Left kidney (tissue), 2 donors: Measurements from ENCODE around the gene HSD17B2. TPM values are rescaled to one million over a fixed set of nuclear protein-coding genes. Genes with fewer than 3 reads are reported as not detected.
"Not testable (repeated sequence)": the region's sequence is repeated elsewhere in the genome, so short reads cannot be mapped to it uniquely, and the experiment has no call there.

Source experiments
- DNase-seq: peaks from one replicate; pipeline ENCODE4 v3.0.0-alpha.2; 2013
- polyA plus RNA-seq: library from polyadenylated mRNA; unstranded; fragments of 120-200 nt; gene quantifications from one replicate; pipeline ENCODE4 v1.2.1, GENCODE V29; 2013; ENCODE audit not compliant: insufficient read length

HSD17B2 gene
- polyA plus RNA-seq, 1 donor = 11.2 TPM

DNA sequence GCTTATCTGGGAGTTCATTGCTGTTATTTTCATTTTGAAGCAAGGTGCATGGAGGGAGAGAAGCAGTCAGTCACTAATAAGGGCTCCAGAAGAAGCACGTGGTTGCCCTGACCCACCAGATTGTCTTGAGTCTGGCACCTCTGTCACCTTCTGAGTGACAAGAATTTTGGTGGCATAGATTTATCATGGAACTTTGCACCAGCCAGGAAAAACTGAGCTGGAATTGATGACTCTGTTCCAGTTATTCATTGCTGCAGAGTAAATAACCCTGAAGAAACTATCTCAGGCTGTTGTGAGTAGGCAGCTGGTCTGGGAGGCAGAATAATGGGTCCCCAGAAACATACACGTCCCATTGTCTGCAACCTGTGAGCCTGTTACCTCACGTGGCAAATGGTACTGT, 44.8 kb downstream of the HSD17B2 start:
- DNase-seq = no peak

DNA sequence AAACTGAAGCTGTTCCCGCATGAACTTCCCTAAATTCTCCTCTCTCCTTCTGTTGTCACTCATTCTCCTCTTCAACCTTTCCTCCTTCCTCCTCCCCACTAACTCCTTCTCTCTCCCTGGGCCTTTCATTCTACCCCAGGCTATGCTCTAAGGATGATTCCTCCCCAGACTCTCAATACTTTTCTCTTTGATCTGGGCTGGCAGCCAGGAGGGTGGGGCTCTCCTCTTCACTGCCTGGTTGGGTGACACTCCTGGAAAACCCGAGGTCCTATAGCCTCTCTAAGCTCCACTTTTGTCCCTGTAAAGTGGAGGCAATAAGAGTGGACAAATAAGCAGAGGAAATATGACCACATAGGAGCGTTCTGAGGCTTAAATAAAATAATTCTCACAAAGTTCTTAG, 46.2 kb downstream of the HSD17B2 start:
- no peak for DNase-seq

DNA sequence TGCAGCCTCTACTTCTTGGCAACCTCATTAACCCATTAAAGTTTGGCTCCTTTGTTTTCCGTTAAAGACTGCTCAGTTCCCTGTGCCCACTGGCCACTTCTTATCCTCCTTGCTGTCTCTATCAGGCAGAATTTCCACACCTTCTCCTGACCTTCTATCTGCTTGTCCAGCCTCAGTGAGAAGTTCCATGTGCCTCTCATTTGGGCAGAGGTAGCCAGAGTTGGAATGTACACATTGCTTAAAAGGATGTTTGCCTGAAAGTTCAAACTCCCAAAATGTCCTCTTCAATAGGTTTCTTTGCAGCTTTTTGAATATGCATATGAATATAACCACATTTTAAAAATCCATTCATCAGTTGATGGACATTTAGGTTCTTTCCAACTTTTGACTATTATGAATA, 47.0 kb downstream of the HSD17B2 start:
- DNase-seq = no peak

DNA sequence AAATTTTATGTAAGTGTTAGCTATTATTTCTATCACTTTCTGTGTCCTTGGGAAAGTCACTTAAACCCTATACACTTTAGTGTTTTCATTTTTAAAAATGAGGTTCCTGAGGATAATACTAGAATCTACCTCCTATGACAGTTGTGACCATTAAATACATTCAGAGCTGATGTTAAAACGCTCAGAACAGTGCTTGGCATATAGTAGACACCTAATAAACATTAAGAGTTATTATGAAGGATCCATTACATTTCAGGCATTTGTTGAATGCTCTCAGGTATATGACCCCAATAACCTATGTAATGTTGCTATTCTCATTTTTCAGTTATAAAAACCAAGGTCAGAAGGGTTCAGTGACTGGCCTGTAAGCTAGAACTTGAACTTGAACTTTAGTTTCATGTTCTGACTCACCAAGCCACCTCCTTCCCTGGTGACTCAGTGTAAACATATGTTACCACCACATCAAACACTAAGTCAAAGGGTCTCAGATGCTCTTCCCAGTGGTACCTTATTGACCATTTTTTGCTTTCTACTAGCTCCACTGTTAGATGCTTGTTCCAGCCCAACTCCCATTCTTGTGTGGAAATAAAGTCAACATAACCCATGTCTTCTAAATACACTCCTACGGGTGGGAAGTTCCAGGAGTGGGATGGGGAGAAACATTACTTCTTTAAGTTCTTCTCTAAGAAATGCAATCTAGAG, 47.6 kb downstream of the HSD17B2 start:
- no peak for DNase-seq

DNA sequence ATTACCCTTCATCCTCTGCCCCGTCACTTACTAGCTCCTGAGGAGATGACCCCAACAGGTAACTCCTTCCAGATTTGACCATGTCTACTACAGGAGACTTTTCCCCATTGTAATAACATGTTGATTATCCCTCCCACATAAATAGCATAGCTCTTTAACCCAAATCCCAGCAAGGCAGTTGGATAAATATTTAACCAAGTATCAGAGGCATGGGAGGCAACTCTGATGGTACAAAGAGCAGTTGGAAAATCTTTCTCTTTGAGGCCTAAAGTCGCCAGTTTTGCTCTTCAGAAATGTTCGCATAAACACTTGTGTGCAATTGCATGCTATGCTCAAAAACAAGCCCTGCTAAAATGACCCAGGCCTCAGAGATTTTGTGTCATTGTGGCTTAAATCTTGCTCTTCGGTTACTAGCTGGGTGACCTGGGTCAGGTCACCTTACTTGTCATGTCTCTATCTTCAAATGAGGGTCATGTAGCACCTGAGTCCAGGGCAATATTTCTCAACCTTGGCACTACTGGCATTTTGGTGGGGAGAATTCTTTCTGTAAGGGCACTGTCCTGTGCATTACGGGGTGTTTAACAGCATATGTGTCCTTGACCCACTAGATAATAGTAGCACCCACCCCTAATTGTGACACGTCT, 48.8 kb downstream of the HSD17B2 start:
- DNase-seq = no peak

DNA sequence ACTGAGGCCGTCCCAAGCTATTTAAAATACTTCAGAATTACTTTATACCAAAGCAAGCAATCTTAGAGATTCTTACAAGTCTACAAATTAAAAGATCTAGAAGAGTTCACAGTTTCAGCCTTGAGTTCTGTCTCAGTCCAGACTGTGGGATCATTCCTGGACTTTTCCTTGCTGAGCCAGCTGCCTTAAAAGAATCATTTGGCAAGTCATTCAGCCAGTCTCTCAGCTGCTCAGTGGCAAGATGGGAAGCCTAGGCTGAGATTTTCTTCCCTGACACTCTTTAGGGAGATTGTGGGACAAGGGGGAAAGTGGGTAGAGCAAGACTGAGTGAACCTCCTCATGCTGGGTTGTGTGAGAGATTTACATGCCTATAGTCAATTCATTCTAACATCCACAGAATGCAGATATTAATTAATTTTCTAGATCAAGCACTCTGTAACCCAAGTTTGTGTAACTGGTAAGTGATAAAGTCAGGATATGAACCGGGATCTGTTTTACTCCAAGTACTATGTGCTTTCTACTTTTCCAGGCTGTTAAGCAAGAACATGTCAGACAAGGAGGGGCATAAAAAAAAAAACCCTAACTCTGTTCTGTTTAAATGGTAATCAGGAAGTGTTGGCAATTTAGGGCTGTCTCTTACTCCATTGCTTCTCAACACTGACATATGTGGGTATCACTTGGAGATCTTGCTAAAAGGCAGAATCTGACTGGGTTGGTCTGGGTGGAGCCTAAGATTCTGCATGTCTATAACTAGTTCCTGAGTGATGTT, 50.1 kb downstream of the HSD17B2 start:
- DNase-seq = no peak

DNA sequence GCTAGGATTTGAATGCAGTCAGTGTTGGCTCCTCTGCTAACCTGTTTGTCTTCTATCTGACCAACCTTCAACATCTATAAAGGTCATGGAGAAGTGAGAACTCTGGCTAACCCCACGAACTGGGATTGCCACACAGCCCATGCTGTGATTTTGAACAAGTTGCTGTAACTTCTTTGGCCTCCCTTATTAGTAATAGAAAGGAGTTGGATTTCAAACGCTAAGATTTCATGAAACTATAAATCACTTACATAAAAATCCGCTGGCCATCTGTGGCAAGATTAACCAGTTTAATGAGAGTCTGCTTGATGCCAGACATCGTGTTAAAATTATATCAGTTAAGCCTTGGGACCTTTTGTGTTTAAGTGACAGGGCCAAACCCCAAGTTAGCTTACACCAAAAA, 53.4 kb downstream of the HSD17B2 start:
- DNase-seq = no peak

DNA sequence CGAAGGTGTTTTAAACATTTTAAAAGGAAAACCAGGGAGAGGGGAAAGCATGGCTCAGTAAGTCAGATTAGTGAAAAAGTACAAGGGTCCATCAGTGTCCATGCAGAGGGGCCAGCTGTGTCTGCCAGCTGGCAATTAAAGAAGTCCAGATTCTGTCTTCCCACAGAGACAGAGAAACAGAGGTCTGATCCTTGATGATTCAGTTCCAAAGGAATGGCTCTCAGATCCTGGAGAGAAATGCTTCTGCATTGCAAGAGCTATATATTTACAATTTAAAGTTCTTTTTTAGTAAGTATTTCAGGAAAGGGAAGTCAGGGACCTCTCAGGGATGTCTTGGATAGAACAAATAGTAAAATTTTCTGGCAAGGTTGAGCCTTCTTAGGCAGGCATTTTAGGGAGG, 56.2 kb downstream of the HSD17B2 start:
- no peak for DNase-seq

DNA sequence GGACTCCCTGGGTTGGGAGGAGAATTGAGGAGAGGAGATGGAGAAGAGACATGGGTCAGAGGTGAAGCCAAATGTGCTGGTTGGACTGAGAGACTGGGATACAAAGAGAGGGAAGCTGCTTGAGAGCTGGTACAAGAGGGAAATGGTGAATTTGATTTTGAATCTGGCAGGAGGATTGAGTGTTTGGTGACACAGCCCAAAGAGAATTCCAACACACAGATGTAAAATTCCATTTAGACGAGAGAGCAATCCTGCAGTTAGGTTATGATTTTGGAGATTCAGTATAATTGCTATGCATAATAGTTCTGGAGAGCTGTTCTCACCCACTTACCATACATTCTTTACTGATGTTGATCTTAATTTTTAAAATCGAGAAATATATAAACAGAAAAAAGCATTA, 57.7 kb downstream of the HSD17B2 start:
- DNase-seq = no peak

DNA sequence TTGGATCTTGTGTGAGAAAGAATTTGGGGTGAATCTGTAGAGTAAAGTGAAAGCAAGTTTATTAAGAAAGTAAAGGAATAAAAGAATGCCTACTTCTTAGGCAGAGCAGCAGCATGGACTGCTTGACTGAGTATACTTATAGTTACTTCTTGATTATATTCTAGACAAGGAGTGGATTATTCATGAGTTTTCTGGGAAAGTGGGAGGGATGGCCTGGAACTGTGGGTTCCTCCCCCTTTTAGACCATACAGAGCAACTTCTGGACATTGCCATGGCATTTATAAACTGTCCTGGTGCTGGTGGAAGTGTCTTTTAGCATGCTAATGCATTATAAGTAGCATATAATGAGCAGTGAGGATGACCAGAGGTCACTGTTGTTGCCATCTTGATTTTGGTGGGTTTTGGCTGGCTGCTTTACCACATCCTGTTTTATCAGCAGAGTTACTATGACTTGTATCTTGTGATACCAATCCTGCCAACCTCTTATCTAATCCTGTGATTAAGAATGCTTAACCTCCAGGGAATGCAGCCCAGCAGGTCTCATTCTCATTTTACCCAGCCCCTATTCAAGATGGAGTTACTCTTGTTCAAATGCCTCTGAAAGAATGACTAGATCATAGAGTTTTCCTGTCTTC, 58.7 kb downstream of the HSD17B2 start:
- DNase-seq = no peak

DNA sequence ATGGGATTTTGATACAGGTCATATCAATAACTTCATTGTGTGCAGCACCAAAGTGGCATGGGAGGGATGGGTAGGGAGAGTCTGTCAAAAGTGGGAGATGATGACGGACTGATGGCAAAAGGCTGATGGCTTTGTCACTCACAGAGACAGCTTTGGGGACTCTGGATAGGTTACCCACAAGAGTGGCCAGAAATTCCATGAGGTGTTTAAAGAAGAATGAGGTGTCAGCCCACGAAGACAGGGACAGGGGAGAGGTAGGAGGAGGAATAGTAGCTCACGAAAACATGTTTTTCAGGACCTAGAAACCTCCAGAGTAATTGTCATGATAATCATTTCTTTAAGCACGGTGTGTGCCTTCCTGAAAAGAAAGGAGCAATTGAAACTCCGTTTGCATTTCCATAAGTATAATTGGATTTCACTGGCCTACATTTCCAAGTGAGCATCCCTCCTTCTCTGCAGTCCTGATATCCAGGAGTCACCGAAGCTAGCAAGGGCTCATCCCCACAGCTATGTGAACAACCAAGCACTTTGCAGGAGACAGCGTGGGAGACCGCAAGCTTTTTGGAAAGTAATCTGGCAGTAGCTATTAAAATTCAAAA, 60.0 kb downstream of the HSD17B2 start:
- no peak for DNase-seq

DNA sequence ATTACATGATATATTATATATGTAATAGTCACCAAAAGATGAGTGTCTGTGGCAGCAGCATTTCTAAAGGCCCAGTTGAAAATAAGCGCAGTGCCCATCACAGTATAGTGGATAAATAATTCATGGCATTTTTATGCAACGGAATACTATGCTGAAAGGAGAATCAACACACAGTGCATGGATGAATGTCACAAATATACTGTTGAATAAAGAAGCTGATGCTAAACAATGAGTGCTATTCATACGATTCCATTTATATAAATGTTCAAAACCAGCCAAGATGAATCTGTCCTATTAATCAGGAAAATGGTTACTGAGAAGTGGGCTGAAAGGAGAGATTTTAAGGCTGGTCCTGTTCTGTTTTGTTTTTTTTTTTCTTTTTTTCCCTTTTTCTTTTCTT, 61.6 kb downstream of the HSD17B2 start:
- no peak for DNase-seq

DNA sequence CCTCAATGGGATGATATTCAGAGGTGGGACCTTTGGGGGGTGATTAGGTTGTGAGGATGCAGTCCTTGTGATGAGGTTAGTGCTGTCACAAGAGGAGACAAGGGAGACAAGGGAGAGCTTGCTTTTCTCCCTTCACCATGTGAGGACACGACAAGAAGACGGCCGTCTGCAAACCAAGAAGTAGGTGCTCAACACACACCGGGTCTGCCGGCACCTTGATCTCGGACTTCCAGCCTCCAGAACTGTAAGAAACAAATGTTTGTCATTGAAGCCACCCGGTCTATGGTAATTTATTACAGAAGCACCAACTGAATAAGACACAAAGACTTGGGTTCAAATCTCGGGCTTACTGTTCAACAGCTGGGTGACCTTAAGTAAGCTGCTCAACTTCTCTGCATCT, 70.1 kb downstream of the HSD17B2 start:
- no peak for DNase-seq

DNA sequence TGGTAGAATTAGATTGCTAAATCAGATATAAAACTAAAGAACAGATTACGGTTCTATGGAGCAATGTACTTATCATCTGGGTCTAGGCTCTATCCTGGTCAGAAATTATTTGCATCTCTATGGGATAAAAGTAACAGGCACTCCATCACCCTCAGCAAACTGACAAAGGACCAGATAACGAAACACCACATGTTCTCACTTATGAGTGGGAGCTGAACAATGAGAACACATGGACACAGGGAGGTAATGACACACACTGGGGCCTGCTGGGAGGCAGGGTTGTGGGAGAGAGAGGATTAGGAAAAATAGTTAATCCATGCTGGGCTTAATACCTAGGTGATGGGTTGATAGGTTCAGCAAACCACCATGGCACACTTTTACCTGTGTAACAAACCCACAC, 73.0 kb downstream of the HSD17B2 start:
- no peak for DNase-seq

DNA sequence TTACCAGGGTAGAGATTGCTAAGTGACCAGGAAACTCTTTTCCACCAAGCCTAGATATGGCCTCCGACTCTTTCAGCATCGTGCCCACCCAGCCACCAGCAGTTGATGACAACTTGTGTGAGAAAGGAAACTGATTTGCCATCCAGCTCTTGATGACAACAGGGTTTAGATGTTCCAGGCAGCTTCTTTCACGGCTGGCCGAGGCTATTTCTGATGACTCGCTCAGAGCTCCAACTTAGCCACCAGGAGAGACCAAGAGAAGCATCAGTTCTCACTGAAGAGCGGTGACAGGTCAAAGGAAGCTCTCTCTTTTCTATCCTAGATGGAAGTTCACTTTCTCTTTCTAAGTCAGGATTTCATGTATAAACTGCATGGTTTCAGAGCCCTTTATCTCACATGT, 73.7 kb downstream of the HSD17B2 start:
- no peak for DNase-seq

DNA sequence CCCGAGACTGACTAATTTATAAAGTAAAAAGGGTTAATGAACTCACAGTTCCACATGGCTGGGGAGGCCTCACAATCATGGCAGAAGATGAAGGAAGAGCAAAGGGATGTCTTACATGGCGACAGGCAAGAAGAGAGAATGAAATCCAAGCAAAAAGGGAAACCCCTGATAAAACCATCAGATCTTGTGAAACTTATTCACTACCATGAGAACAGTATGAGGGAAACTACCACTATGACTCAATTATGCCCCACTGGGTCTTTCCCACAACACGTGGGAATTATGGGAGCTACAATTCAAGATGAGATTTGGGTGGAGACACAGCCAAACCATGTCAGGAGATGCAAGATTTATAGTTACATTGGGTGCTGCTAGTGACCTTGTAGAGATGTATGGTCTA, 74.2 kb downstream of the HSD17B2 start:
- DNase-seq = not testable (repeated sequence)

DNA sequence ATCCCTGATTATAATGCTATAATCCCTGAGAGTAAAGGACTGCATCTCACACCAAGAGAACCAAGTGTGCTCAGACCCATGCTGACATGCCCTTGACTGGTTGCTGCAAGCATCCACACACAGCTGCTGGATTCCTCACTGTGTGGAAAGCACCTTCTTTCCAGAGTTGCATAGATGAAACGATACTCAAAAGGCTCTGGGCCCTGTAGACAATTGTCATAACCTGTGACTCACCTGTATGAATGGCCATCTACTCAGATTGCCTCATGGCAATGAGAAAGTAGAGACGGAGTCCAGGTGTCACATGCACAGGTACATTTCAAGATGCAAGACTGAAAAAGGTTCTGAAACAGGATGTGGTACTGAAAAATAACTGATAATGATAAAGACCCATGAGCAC, 76.9 kb downstream of the HSD17B2 start:
- no peak for DNase-seq

DNA sequence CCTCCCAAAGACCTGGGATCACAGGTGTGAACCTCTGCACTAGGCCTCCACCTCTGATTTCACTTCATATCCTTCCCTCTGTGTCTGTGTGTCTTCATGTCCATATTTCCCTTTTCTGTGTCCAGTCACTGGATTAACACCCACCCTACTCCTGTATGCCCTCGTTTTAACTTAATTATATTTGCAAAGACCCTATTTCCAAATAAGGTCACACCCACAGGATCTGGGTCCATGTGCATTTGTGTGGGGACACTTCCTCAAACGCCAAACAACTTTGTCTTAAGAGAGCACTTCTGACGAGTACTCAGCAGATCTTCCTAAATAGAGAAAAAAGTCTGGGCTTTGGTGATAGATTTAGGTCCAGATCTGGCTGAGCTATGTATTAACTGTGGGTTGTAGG, 78.7 kb downstream of the HSD17B2 start:
- no peak for DNase-seq

DNA sequence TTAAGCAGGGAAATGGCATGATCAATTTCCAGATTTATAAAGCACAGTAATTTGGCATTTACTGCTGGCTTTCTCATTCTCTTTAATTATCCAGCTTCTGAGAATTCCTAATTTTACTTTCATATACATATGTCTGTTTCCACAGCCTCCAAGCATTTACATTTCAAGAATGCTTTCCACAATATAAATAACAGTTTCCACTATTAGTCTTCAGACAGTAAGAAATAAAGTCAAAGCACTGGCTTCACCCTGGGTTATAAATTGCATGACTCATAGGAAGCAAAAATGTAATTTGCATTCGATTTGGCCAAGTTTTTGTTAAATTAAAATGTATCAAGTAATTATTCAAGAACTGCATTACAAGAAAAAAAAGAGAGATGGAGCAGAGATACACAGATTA, 81.5 kb downstream of the HSD17B2 start:
- no peak for DNase-seq

DNA sequence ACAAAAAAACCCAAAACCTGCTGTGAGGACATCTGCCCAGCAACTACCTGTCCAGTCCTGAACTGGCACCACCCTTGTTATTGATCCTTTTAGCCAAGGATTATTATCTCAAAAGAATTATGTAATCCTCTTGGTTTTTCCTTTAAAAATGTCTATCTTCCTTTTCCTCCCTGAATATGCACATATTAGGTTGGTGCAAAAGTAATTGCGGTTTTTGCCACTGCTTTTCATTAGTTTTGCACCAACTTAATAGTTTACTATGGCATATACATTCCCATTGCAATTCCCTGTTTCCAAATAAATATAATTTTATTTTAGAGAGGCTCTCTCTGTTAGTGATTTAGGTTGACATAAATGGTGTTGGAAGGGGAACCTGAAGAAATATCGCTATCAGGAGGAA, 83.7 kb downstream of the HSD17B2 start:
- DNase-seq = no peak

DNA sequence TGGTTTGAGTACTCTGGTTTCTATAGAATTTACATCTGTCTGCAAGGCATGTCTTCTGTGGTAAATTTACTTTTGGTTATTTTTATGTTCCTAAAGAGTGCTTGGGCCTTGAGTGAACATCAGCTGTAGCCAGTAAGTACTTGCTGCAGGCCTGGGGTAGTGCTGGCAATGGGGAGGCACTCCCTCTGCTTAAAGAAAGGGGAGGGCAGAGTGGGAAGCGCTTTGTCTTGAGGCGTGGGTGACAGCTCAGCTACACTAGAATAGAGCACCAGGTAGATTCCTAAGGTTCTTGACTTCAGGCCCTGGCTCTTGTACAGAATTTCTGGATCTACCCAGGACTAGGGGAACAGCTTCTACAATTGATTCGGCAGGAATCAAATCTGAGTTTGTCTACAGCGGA, 84.4 kb downstream of the HSD17B2 start:
- DNase-seq = no peak

DNA sequence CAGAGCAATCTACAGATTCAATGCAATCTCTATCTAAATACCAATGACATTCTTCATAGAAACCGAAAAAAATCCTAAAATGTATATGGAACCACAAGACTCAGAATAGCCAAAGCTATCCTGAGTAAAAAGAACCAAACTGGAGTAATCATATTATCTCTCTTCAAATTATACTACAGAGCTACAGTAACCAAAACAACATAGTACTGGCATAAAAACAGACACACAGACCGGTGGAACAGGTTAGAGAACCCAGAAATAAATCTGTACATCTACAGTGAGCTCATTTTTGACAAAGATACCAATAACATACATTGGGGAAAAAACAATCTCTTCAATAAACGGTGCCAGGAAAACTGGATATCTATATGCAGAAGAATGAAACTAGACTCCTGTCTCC, 89.6 kb downstream of the HSD17B2 start:
- DNase-seq = no peak

DNA sequence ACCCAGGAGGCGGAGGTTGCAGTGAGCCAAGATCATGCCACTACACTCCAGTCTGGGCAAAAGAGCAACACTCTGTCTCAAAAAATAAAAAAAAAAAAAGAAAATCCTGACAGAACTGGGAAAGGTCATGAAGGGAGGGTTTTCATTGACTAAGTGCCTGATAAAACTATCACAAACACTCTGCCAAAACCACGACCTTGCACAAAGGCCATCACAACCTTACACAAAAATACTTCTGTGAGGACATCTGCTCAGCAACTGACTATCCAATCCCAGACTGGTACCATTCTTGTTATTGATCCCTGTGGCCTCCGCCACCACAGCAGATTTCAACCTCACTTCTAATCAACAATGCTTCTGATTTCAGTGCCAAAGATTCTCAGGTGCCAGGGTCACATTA, 94.8 kb downstream of the HSD17B2 start:
- DNase-seq = no peak
